Kidney epithelial cell (primary cell): ENCODE results near the gene PHETA1. TPM values are rescaled to one million over a fixed set of nuclear protein-coding genes. Genes with fewer than 3 reads are reported as not detected.
"Not testable (repeated sequence)": the region's sequence is repeated elsewhere in the genome, so short reads cannot be mapped to it uniquely, and the experiment has no call there.

Experiments used
- DNase-seq: peaks from one replicate; pipeline ENCODE4 v3.0.0-alpha.2; 2010; ENCODE audit warnings: low read depth
- H3K27me3 ChIP-seq: 2 replicates; pipeline ENCODE4 v1.6.0; 2011; ENCODE audit warnings: low read length; ENCODE audit not compliant: control insufficient read depth, insufficient read depth
- H3K36me3 ChIP-seq: 2 replicates; pipeline ENCODE4 v1.5.1; 2011; ENCODE audit warnings: low read length; ENCODE audit not compliant: control insufficient read depth, insufficient read depth
- H3K4me3 ChIP-seq: 2 replicates; pipeline ENCODE4 v1.5.1; 2011; ENCODE audit warnings: low read depth, mild to moderate bottlenecking, control low read depth, low read length
- total RNA-seq: library from RNA; depleted of rRNA; stranded (reverse); fragments of >200 nt; gene quantifications from 2 replicates; pipeline ENCODE4 v1.2.3, GENCODE V29; 2015
- TF ChIP-seq, protein P1 (sequence below): IDR thresholded peaks from 2 replicates; pipeline ENCODE4 v1.5.1; 2011; ENCODE audit warnings: mild to moderate bottlenecking, moderate library complexity, low read length, control low read depth, inconsistent platforms; ENCODE audit not compliant: insufficient read depth, poor library complexity, severe bottlenecking

The PHETA1 gene
- total RNA-seq, 1 donor from 2014 or later: 16.0 TPM

- Histone ChIP-seq H3K27me3 (no peaks in the 10 kb centered on the region), H3K4me3 (no peak overlapping the region), H3K36me3 (no peaks in the 10 kb centered on the region)
- TF ChIP-seq, protein P1, sequence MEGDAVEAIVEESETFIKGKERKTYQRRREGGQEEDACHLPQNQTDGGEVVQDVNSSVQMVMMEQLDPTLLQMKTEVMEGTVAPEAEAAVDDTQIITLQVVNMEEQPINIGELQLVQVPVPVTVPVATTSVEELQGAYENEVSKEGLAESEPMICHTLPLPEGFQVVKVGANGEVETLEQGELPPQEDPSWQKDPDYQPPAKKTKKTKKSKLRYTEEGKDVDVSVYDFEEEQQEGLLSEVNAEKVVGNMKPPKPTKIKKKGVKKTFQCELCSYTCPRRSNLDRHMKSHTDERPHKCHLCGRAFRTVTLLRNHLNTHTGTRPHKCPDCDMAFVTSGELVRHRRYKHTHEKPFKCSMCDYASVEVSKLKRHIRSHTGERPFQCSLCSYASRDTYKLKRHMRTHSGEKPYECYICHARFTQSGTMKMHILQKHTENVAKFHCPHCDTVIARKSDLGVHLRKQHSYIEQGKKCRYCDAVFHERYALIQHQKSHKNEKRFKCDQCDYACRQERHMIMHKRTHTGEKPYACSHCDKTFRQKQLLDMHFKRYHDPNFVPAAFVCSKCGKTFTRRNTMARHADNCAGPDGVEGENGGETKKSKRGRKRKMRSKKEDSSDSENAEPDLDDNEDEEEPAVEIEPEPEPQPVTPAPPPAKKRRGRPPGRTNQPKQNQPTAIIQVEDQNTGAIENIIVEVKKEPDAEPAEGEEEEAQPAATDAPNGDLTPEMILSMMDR: no peak
- DNase-seq: no peak
These were observed 25.7 kb downstream of the PHETA1 start for GRCh38 chr12:111343181-111343580.

DNA sequence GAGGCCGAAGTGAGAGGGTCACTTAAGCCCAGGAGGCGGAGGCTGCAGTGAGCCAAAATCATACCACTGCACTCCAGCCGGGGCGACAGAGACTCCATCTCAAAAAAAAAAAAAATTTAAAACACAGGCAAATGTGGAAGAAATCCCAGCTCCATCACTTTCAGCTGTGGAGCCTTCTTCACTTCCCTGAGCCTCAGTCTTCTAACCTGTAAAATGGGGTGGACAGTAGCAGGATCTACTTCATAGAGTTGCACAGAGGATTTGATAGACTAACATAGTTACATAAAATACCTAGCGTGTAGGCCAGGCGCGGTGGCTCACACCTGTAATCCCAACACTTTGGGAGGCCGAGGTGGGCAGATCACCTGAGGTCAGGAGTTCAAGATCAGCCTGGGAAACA is 26.5 kb downstream of the PHETA1 start:
- no peak overlapping the region for H3K4me3 ChIP-seq
- DNase-seq: no peak
- no peaks in the 10 kb centered on the region for H3K27me3 ChIP-seq
- TF ChIP-seq, protein P1: no peak
- no peaks in the 10 kb centered on the region for H3K36me3 ChIP-seq

DNA sequence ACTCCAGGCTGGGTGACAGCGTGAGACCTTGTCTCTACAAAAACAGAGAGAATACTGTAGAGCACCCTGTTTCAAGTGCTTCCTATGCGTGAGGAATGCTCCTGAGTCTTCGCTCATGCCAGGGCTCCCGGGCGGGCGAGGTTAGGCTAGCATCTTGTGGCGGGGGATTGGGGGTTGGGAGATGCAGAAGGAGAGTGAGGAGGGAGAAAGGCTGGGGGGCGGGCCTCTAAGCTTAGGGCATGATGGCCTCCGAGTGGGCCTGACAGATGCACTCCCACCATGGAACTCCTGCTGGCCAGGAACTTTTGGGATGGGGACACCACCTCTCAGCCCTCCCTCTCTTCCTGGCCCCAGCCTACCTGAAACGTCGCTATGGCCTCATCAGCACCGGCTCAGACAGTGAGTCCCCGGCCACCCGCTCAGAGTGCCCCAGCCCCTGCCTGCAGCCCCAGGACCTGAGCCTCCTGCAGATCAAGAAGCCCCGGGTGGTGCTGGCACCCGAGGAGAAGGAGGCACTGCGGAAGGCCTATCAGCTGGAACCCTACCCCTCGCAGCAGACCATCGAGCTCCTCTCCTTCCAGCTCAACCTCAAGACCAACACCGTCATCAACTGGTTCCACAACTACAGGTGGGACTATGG is 27.3 kb downstream of the PHETA1 start:
- no peaks in the 10 kb centered on the region for H3K27me3 ChIP-seq
- no peak for DNase-seq
- H3K4me3 ChIP-seq: no peak overlapping the region
- H3K36me3 ChIP-seq: no peaks in the 10 kb centered on the region
- TF ChIP-seq, protein P1: no peak

GRCh38 chr12:111340680-111341079 is 28.2 kb downstream of the PHETA1 start:
- not testable (repeated sequence) for DNase-seq, H3K27me3 ChIP-seq

GRCh38 chr12:111340231-111340630 is 28.7 kb downstream of the PHETA1 start:
- DNase-seq: no peak
- TF ChIP-seq, protein P1: no peak
- no peaks in the 10 kb centered on the region for H3K27me3 ChIP-seq
- H3K36me3 ChIP-seq: no peaks in the 10 kb centered on the region
- no peak overlapping the region for H3K4me3 ChIP-seq

More at GRCh38 chr12:111340680-111341079, 28.2 kb downstream of the PHETA1 start:
- H3K4me3 ChIP-seq, H3K36me3 ChIP-seq: not testable (repeated sequence)

DNA sequence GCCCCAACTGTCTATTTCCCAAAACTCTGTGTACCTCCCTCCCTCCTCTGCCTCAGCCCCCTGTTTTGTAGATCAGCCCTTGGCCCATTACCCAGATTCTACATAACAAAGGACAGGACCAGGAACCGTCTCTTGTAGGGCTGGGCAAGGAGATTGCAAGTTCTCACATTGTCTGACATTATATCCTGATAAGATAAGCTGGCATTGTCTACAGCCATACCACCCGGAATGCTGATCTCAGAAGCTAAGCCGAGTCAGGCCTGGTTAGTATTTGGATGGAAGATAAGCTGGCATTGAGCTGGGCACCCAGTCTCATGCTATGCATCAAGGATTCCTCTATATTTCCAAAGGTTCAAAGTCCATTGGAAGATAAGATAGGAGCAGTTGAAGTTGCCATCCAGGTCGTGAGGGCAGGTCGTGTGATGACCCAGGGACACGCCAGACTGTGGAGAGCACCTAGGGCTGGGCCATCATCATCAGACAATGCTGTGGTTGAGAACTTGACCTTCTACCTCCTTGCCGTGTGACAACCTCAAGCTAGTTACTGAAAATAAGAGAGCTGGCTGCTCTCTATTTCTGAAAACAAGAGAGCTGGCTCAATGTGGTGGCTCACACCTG is 29.5 kb downstream of the PHETA1 start:
- no peak for DNase-seq

More for the DNA sequence above, 29.5 kb downstream of the PHETA1 start:
- TF ChIP-seq, protein P1: no peak
- Histone ChIP-seq H3K36me3 (no peaks in the 10 kb centered on the region), H3K4me3 (no peak overlapping the region), H3K27me3 (no peaks in the 10 kb centered on the region)
